T47D (cell line): ENCODE measurements around the gene ZNF462.

Source experiments
- DNase-seq, 2 experiments: peaks; one replicate each; pipeline versions ENCODE4 v3.0.0 to v3.0.0-alpha.2; 2011 to 2012; ENCODE audit warnings: low read depth in 1 of 2, low spot score in 1 of 2
- JUND ChIP-seq: IDR thresholded peaks from 2 replicates; pipeline ENCODE4 v1.6.1; 2012; ENCODE audit warnings: low read depth
- in situ Hi-C: cut with HindIII; loops from 2 replicates; pipeline ENCODE4 v1.10.0; 2016; ENCODE audit warnings: low sequenced_read_pairs, low pct_unique_long_range_greater_than_20kb

The ZNF462 gene

DNA sequence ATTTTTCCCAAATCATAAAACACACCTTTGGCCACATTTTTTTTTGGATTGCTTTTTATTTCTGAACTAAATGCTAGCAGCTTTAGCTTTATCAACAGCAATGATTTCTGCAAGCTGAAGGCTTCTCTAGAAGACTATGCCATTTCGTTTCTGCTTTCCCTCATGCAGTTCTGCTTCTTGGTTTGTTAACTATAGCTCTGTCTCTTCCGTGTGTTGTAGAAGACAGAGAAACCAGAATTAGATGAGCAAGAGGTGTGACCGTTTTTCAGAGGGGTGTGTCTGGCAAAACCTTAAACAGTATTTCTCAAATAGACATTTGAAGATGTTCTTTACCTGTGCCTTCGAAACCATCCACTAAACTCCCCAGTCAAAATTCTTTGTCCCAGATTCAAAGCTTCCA lies 131.5 kb downstream of the ZNF462 start:
- DNase-seq, result no peak
- no peak for TF ChIP-seq JUND
- in situ Hi-C loops, result no loop called here

DNA sequence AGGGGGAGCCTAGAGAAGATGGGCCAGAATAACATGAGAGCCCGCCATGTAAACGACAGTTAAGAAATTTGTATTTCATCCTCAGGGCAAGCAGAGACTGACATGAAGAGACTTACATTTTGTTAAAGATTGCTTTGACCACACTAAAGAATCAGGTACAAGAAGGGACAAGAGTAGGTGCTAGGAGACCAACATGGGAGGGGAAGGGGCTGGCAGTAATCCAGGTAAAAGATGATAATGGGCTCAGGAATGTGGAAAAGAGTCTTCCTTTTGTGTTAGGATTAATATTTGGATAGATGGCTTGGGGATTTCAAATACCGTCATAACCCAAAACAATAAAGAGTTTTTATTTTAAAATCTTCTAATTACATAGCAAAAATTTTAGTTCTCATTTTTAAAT lies 137.3 kb downstream of the ZNF462 start:
- TF ChIP-seq JUND, result no peak
- in situ Hi-C loops, result no loop called here
- DNase-seq, result no peak

DNA sequence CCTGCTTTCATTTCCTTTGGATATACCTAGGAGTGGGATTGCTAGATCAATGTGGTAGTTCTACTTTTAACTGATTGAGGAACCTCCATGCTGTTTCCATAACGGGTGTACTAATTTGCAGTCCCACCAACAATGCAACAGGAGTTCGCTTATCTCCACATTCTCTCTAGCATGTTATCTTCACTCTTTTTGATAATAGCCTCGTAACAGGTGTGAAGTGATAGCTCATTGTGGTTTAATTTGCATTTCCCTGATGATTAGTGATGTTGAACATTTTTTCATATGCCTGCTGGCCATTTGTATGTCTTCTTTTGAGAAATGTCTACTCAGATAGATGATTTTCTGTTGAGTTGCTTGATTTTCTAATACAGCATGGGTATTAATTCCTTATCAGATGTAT lies 142.2 kb downstream of the ZNF462 start:
- DNase-seq, result no peak
- in situ Hi-C loops, result no loop called here
- no peak for TF ChIP-seq JUND

DNA sequence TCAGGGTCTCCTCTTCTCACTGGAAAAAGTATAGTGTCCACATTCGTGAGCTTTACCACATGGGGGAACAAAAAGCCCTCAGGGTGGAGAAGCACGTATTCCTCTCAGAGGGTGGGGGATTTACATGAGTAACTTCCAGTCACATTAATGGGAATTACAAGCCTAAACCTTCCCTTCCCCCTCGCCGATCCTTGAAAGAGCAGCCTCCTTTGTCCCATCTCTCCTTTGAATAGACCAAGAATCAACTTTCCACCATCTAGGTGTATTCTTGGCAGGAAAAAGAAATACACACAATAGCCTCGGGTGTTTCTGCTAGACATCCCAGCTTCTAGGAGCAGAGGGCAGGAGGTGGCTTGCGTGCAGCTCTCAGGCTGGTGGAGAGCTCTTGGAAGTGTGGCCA lies 144.4 kb downstream of the ZNF462 start:
- no peak for DNase-seq
- in situ Hi-C loops, result no loop called here
- TF ChIP-seq JUND, result no peak

DNA sequence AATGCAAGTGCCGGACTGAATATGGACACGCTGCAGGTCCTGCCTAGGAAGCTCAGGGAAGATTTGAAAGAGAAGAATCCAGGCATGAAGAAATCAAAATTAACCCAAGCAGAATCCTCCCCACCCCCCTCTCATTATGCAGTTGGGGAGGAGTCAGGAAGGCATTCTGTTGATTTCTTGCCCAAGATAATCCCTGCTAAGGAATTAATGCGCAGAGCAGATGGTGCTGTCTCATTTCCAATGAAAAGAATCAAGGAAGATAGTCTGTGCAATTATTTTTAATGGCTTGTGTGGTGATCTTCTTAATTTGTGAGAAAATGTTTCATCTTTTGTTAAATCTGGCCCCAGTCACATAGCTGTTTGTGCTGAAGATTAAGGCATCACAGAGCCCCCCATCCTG lies 145.0 kb downstream of the ZNF462 start:
- DNase-seq, result no peak

DNA sequence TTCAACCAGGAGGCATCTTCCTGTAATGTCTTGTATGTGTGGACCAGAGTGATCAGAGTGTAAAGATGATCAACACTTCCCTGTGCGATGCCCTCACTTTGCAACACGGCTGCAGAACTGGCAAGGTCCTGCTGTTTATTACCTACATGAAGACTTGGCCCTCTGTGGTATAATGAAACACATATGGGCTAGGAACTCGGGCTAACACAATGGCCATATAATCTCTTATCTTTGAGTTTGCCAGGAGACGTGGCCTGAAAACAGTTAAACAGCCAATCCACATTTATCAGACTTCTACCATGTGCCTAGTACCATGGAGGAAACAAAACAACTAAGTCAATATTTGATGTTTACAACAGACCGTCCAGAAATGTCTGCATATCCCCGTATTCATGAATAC lies 145.5 kb downstream of the ZNF462 start:
- DNase-seq, result no peak
- TF ChIP-seq JUND, result no peak
- in situ Hi-C loops, result no loop called here

More for the DNA sequence above, 145.0 kb downstream of the ZNF462 start:
- in situ Hi-C loops, result no loop called here
- no peak for TF ChIP-seq JUND

DNA sequence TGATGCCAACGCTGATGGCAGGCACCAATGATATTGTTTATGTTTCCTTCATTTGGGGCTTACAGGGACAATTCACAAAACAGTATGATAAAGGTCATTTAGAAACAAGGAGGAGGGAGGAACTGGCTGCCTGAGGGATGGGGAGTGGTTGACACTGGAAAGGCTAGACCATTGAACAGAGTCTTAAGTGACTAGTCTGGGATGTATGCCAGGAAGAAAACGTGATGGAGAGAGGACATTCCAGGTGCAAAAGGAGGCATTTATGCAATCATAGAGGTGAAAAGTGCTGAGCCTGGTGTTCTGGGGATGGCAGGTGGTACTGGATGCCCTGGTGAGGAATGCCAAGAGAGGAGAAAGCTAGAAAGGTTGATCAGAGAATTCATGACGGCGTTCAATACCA lies 153.4 kb downstream of the ZNF462 start:
- no peak for DNase-seq
- no peak for TF ChIP-seq JUND
- in situ Hi-C loops, result no loop called here

DNA sequence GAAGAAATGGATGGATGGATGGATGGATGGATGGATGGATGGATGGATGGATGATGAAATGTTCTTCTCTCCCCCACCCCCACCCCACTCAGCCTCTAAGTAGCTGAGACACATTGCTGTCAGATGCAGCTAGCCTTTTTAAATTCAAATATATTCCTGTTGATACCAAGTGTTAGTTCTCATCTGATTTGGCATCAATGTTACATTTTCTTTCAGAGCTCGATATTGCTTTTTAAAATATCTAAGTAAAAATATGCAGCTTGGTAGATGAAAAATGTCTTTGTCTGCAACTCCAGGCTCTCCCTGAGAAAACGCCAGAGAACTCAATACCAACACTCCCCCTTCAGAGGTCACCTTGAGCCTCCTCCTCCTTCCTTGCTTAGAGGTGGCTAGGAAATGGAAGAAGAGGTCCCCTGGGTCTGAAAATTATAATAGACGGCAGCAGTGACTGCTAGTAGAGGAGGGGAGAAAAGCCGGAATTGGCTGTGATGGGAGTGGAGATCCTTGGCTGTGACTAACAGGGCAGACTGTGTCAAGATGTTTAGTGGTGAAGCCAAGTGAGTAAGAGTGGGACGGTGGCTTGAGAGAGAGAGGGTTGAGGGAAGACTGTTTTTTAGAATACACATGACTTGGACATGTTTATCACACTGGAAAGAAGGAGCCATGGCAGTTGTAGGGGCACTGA lies 156.0 kb downstream of the ZNF462 start:
- DNase-seq, result no peak
- TF ChIP-seq JUND, result no peak
- in situ Hi-C loops, result no loop called here

DNA sequence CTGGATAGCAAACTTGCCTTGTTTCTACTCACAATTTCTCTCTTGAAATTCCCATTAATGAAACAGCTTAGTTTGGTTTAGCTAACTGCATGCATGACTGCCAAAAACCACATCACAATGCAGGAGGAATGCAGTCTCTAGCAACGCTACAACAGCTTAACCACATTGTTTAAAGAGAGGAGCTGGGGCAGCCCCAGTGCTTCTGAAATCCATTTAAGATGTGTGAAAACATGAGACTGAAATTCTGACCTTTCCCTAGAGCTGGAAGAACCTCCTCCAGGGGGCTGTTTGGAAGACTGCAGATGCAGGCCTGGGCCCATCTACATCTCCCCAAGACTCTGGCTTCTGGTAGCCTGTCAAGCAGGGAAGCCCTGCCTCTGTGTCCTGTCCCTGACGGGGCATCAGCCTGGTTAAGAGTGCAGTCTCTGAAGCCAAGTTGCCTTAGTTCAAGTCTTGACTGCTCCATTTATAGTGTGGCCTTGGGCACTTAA lies 157.1 kb downstream of the ZNF462 start:
- no peak for TF ChIP-seq JUND
- in situ Hi-C loops, result no loop called here
- DNase-seq, result peak; percentile 8 to 78

DNA sequence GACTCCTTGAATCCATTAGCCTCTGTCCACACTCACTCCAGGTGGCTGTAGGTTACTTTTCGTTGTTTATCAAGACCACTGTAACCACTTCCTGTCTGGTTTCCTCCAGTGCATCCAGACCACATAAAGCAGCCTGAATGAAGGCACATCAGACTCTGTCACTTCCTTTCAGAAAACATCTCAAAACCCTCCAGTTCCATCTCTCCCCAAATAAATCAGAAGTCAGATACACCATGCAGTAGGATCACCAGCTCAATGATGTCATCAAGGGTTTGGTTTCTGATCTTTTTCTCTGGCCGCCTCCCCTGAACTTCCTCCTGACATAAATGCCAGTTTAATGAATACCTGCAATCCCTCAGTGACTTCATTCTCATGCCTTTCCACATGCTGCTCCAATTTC lies 161.2 kb downstream of the ZNF462 start:
- DNase-seq, result no peak
- no peak for TF ChIP-seq JUND
- in situ Hi-C loops, result no loop called here

DNA sequence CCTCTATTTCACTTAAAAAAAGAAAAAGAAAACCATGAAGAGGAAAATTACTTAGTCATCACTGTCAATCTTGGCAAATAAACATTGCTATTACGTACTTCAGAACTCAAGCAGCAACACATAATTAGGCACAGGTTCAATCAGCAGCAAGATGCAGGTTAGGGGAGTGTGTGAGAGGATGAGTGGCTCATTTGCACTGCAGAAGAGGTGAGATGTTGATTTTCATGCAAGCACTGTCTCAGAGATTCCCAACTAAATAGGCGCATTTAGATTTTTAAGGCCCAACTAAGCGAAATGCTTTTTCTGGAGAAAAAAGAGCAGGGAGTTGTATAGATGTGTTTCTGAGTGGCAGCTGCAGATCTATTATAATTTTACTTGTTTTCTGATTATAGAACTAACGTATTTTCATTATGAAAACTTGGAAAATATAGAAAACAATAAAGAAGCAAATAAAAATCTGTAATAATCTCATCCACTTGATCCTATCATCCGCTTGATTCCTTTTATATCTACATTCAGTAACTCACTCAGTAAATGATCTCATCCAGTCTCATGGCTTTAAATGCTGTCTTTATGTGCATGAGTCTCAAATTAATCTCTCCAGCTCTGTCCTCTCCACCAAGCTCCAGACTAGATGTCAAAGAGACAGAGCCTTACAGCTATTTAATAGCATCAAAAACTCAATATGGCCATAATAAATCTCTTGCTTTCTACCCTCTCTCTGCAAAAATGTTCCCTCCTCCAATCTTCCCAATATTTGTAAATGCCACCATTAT lies 162.5 kb downstream of the ZNF462 start:
- no peak for DNase-seq
- in situ Hi-C loops, result no loop called here
- no peak for TF ChIP-seq JUND

DNA sequence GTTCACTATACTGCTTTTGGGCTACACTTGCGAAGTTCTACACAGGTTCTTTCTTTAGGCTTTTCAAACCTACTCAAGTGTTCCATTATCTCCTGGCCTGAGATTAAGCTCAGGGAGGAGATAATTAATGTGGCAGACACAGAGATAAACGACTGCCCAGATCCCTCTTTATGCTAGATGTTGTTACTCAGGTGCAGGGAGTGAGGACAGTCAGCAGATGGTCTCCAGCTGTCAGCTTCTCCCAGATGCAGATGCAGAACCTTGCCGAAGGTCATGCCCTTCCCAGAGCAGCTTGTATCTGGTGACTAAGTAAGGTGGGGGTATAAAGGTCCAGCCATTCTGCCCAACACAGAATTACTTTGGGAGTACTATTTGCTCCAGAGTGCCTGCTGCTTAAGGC lies 166.2 kb downstream of the ZNF462 start:
- in situ Hi-C loops, result no loop called here
- no peak for DNase-seq
- TF ChIP-seq JUND, result no peak

DNA sequence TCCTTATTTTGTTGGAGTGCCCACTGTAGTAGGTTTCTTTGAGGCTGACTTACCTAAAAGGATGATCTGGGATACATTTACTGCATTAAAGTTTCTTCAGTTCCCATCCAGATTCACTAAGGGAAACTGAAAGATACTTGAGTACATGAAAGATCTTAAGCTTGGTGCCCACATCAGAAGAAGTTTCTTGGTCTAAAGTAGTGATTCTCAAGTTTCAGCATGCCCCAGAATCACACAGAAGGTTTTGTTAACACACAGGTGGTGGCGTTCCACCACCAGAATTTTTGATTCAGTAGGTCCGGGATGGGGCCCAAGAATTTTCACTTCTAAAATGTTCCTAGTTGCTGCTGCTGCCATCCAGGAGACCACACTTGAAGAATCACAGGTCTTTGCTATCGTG lies 171.0 kb downstream of the ZNF462 start:
- no peak for TF ChIP-seq JUND
- in situ Hi-C loops, result no loop called here
- no peak for DNase-seq

DNA sequence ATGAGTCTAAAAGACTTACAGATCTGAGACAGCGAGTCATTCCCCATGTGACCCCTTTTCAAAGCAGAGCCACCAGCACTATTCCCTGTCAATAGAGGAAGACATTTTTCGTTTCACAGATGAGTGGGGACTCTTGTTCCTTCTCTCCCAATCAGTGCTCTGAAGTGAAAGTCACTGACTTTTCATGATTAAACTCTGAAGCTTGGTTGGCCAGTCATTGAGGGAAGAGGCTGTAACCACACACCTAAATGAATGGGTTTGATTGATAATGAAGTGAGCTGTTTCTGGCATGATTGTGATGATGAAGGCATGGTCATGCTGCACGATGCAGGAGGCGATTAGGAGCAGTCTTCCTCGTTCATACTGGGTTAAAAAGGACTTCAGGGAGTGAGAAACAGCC lies 171.9 kb downstream of the ZNF462 start:
- in situ Hi-C loops, result no loop called here
- TF ChIP-seq JUND, result no peak
- DNase-seq, result no peak
